ENCODE results near the gene TAGLN.

DNA sequence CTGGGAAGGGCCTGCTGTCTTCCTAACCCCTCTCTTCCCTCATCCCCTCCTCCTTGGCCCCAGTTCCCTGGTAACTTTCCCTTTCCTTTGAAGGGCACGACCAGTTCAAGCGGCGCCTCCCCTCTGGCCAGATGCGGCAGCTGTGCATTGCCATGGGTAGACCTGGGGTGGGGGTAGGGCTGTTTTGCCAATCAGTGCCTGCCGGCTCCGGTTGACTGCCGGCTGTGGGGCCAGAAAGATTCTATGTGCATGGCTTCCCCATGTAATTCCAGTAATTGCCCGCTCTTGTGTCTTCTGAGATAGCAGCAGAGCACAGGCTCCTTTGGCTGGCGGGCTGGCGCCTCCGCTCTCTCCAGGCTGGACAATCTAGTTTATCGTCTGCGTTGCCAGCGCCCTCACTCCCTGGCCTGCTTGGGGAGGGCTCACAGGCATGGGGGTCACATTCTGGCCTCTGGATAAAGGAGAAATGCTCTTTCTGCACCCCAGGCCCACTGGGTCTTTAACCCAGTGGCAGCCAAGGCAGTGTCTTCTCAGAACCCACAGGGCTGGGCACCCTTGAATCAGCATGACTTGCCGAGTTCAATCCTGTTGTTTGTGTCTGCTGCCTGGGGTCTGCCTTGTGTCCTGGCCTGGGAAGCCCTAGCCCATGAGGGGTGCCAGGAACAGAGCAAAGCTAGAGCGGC lies 11.2 kb upstream of the TAGLN start:
- TF ChIP-seq, protein P1, sequence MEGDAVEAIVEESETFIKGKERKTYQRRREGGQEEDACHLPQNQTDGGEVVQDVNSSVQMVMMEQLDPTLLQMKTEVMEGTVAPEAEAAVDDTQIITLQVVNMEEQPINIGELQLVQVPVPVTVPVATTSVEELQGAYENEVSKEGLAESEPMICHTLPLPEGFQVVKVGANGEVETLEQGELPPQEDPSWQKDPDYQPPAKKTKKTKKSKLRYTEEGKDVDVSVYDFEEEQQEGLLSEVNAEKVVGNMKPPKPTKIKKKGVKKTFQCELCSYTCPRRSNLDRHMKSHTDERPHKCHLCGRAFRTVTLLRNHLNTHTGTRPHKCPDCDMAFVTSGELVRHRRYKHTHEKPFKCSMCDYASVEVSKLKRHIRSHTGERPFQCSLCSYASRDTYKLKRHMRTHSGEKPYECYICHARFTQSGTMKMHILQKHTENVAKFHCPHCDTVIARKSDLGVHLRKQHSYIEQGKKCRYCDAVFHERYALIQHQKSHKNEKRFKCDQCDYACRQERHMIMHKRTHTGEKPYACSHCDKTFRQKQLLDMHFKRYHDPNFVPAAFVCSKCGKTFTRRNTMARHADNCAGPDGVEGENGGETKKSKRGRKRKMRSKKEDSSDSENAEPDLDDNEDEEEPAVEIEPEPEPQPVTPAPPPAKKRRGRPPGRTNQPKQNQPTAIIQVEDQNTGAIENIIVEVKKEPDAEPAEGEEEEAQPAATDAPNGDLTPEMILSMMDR (IDR thresholded peaks at IDR 0.05): no peak
- no peak for TF ChIP-seq POLR2A (IDR thresholded peaks at IDR 0.05)

Measured in uterus (tissue), 2 donors.